Subcutaneous abdominal adipose tissue (tissue), 5 donors: ENCODE measurements around the gene COL5A1.

Experiments
- H3K27ac ChIP-seq: one replicate; pipeline ENCODE4 v1.7.0; 2013; ENCODE audit warnings: low read depth, mild to moderate bottlenecking, inconsistent platforms, low read length, moderate library complexity
- H3K27me3 ChIP-seq, 5 donors: one replicate each; pipeline ENCODE4 v1.7.0; 2013; ENCODE audit warnings: low read length in 5 of 5, inconsistent platforms in 1 of 5; ENCODE audit not compliant: control insufficient read depth in 5 of 5, insufficient read depth in 4 of 5
- H3K36me3 ChIP-seq, 5 donors: one replicate each; pipeline ENCODE4 v1.7.0; 2013; ENCODE audit warnings: low read length in 5 of 5; ENCODE audit not compliant: control insufficient read depth in 5 of 5, insufficient read depth in 5 of 5
- H3K4me1 ChIP-seq, 5 donors: one replicate each; pipeline ENCODE4 v1.7.0; 2013; ENCODE audit warnings: low read length in 5 of 5, mild to moderate bottlenecking in 3 of 5, moderate library complexity in 1 of 5; ENCODE audit not compliant: control insufficient read depth in 5 of 5, insufficient read depth in 5 of 5
- H3K4me3 ChIP-seq, 5 donors: one replicate each; pipeline ENCODE4 v1.7.0; 2013; ENCODE audit warnings: low read length in 5 of 5, low read depth in 1 of 5
- H3K9ac ChIP-seq, 5 donors: one replicate each; pipeline ENCODE4 v1.7.0; 2013; ENCODE audit warnings: low read length in 5 of 5, mild to moderate bottlenecking in 4 of 5, moderate library complexity in 3 of 5
- H3K9me3 ChIP-seq, 5 donors: one replicate each; pipeline ENCODE4 v1.7.0; 2013; ENCODE audit warnings: low read length in 5 of 5; ENCODE audit not compliant: control insufficient read depth in 5 of 5
- donor health status: healthy.
- donor health status: healthy.
- donor health status: healthy.
- donor health status: healthy.
- donor health status: healthy.

The COL5A1 gene

DNA sequence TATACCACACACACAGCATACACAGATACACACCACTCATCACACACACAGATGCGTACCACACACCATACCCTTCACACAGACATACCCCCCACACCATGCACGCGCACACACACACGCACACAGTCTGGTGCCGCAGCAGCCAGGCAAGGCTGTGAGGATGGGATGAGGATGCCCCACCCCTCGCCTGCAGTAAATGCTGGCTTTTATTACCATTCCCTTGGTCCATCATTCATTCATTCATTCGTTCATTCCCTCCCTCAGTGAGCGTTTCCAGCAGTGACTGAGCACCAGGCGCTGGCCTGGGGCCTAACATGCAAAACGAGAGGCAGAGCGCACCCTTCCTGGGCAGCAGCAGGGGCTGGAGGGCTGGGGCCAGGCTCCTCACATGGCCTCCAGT is 187.3 kb downstream of the COL5A1 start:
- H3K9me3 ChIP-seq, result no peaks in the 10 kb centered on the region
- no peaks in the 10 kb centered on the region for H3K4me1 ChIP-seq
- H3K9ac ChIP-seq, result no peak overlapping the region
- H3K4me3 ChIP-seq, result no peak overlapping the region
- H3K27ac ChIP-seq, result no peak overlapping the region
- no peaks in the 10 kb centered on the region for H3K27me3 ChIP-seq
- peaks cover 0 to 88% (median 67%) of the 10 kb centered on the region in 5 donors for H3K36me3 ChIP-seq

DNA sequence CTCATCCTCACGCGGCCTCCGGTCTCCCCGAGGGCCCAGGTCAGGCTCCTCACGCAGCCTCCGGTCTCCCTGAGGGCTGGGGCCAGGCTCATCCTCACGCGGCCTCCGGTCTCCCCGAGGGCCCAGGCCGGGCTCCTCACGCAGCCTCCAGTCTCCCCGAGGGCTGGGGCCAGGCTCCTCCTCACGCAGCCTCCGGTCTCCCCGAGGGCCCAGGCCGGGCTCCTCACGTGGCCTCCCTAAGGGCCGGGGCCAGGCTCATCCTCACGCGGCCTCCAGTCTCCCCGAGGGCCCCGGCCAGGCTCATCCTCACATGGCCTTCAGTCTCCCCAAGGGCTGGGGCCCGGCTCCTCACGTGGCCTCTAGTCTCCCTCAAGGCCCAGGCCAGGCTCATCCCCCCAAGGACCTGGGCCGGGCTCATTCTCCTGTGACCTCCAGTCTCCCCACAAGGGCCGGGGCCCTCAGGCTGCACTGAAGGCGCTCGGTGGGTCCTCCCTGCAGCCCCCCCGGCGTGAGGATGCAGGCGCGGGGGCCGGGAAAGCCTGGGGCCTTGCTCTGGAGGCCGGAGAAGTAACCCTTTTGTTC is 187.8 kb downstream of the COL5A1 start:
- Histone ChIP-seq H3K4me3 (no peak overlapping the region), H3K4me1 (no peaks in the 10 kb centered on the region), H3K9me3 (no peaks in the 10 kb centered on the region), H3K36me3 (peaks cover 0 to 82% (median 66%) of the 10 kb centered on the region in 5 donors), H3K27ac (no peak overlapping the region), H3K9ac (no peak overlapping the region), H3K27me3 (no peaks in the 10 kb centered on the region)

DNA sequence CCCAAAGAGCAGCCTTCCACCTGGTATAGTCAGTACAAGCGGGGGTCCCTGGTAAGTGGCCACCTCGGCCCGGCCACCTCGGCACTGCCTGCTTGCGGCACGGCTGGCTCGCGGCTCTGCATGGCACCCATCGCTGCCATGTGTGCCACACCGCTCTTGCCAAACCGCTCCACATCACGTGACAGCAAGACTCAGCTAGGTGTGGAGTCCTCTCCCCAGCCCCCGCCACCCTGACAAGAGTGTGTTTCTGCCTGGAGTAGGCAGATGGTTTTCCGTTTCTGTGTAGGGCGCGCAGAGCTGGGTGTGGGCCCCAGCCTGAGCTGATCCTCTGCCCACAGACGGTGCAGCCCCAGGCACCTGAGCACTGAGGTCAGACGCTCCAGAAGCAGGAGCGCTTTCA is 188.5 kb downstream of the COL5A1 start:
- H3K36me3 ChIP-seq, result peaks cover 0 to 78% (median 61%) of the 10 kb centered on the region in 5 donors
- no peaks in the 10 kb centered on the region for H3K9me3 ChIP-seq
- peaks cover 0 to 6% (median 2%) of the 10 kb centered on the region in 5 donors for H3K4me1 ChIP-seq
- no peak overlapping the region for H3K9ac ChIP-seq
- H3K27me3 ChIP-seq, result no peaks in the 10 kb centered on the region
- H3K4me3 ChIP-seq, result no peak overlapping the region
- no peak overlapping the region for H3K27ac ChIP-seq

DNA sequence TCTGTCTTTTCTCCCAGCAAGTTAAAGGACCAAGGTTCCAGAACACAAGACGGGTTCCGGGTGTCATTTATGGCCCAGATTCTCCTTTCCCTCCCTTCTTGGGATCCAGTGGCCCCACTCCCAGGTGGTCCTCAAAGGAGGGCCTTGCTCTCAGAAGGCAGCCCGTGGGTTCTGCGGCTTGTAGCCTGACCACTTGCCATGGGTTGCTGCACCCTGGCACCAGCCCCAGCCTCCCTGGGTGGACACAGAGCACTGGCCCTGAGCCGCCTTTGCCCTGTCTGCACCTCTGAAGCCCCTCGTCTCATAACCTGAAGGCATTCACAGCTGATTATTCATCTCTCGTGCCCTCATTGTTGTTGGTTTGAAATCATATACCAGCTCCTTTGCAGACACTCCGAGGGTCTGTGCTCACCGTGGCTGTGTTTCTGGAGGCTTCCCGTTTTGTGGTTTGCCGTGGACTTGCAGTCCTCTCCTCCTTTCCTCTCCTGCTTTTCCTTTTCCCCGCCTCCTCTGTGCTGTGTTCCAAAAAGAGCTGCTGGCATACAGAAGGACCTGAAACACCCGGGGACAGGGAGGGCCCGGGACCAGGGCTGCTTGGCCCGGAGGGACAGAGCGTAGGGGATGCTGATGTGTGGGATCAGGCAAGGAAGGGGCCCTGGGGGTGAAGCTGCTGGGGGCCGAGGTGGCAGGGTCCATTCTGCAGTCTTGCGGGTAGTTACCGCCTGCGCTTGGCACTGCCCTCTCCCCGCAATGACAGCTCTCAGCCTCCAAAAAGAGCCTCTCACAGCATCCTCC is 189.5 kb downstream of the COL5A1 start:
- Histone ChIP-seq H3K9ac (no peak overlapping the region), H3K27ac (no peak overlapping the region), H3K9me3 (no peaks in the 10 kb centered on the region), H3K4me3 (no peak overlapping the region), H3K27me3 (no peaks in the 10 kb centered on the region), H3K4me1 (peaks cover 0 to 11% (median 5%) of the 10 kb centered on the region in 5 donors), H3K36me3 (peaks cover 0 to 81% (median 57%) of the 10 kb centered on the region in 5 donors)

DNA sequence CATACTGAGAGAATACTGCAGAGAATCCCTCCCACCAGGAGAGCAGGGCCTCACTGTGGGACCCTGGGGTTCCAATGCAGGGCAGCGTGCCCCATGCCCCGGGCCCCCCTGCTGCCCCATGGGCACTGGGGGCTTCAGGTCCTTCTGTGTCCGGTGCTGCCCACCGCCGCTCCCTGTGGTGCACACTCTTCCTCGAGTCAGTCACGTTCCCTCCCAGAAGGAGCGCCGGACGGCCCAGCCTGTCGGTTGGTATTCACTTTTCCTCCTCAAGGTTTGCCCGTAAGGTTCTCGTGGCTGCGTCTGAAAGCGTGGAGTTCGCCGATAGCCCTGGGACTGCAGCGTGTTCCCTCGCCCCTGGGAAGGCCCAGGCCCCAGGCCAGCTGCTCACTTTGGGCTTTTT is 190.9 kb downstream of the COL5A1 start:
- Histone ChIP-seq H3K4me1 (peaks cover 0 to 11% (median 5%) of the 10 kb centered on the region in 5 donors), H3K27me3 (no peaks in the 10 kb centered on the region), H3K4me3 (no peak overlapping the region), H3K9me3 (no peaks in the 10 kb centered on the region), H3K36me3 (peaks cover 0 to 83% (median 66%) of the 10 kb centered on the region in 5 donors), H3K27ac (no peak overlapping the region), H3K9ac (no peak overlapping the region)

DNA sequence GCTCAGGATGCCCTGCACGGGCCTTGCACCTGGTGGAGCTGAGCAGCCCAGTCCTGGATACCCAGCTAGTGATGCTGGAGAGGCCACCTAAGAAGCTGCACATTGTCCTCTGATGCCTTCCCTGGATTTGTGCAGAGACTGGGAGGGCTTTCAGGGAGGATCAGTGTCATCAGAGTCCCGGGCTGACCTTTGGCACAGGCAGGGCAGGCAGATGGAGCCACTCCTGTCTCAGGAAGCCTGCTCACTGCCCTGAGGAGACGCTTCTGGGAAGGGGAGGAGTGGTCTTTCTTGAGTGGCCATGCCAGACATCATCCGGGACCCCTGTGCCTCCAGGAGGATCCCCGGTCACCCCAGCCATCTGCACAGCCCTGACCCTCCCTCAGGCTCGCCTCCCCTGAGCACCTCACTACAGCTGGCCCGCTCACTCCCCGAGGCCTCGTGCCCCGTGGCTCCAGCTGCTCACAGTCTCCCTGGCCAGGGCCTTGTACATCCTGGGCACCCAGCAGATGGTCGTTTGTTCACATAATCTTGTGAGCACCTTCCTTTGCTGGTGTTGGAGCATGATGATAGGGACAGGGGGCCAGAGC is 191.8 kb downstream of the COL5A1 start:
- Histone ChIP-seq H3K36me3 (peaks cover 0 to 83% (median 66%) of the 10 kb centered on the region in 5 donors), H3K4me1 (peaks cover 0 to 11% (median 5%) of the 10 kb centered on the region in 5 donors), H3K4me3 (no peak overlapping the region), H3K27me3 (no peaks in the 10 kb centered on the region), H3K9me3 (no peaks in the 10 kb centered on the region), H3K27ac (no peak overlapping the region), H3K9ac (no peak overlapping the region)

DNA sequence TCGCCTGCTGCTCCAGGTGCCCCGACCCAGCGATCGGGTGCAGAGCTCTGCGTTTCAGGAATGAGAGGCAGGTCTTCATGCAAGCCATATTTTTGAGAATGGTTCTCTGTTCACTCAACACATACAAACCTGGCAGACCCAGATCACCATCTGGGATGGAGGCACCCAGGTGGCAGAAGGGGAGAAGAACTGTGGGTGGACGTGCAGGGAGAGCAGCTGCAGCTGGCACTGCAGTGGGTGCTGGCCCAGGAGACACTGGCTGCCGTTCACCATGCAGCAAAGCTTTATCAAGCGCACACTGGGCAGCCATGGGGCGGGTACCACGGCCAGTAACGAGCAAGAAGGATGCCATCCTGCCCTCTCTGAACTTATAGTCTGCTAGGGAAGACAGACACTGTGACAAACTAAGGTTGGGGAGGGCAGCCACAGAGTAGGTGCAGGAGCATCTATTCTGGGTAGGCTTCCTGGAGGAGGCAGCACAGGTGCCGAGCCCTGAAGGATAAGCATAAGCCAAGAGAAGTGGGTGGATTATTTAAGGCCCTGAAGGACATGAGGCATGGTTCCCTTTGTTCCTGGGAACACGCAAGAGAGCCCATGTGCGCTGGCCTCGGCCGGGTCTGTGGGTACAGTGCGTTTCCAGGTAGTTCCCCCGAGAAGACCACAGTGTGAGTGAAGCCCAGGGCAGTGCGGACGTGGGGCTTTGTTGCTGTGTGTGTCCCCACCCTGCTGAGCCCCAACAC is 192.8 kb downstream of the COL5A1 start:
- Histone ChIP-seq H3K27me3 (no peaks in the 10 kb centered on the region), H3K4me3 (no peak overlapping the region), H3K4me1 (peaks cover 0 to 11% (median 5%) of the 10 kb centered on the region in 5 donors), H3K9me3 (no peaks in the 10 kb centered on the region), H3K36me3 (peaks cover 0 to 84% (median 64%) of the 10 kb centered on the region in 5 donors), H3K27ac (no peak overlapping the region), H3K9ac (no peak overlapping the region)

DNA sequence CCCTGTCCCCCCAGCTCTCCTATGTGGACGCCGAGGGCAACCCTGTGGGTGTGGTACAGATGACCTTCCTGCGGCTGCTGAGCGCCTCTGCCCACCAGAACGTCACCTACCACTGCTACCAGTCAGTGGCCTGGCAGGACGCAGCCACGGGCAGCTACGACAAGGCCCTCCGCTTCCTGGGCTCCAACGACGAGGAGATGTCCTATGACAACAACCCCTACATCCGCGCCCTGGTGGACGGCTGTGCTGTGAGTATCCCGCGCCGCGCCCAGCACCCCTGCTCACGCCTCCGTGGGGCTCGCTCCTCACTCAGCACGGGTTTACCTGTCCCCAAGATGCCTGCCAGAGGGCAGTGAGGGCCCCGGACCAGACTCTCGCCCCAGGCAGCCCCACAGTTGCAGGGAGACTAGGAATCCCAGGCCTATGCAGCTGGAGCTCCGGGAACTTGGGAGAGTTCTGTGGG is 193.4 kb downstream of the COL5A1 start:
- H3K4me1 ChIP-seq, result peaks cover 0 to 11% (median 5%) of the 10 kb centered on the region in 5 donors
- no peak overlapping the region for H3K27ac ChIP-seq
- no peaks in the 10 kb centered on the region for H3K27me3 ChIP-seq
- H3K4me3 ChIP-seq, result no peak overlapping the region
- H3K9me3 ChIP-seq, result no peaks in the 10 kb centered on the region
- H3K9ac ChIP-seq, result no peak overlapping the region
- H3K36me3 ChIP-seq, result peaks cover 0 to 84% (median 58%) of the 10 kb centered on the region in 5 donors

DNA sequence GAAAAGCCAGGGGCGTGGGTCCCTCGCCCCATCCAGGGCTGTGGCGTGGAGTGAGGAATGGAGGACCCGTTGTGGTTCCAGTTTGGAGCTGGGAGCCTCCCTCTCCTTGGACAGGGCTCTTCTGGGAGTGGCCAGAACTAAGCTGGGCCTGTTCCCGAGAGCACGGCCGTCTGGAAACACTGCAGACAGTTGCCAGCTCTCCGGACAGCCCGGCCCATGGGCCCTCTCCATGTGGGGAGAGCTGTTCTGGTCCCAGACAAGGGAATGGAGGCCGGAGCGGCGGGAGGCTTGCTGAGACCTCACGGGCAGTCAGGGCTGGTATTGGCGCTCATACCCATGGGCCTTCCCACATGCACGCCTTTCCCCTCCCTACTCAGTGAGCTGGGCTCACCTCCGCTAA is 193.8 kb downstream of the COL5A1 start:
- Histone ChIP-seq H3K27me3 (no peaks in the 10 kb centered on the region), H3K4me1 (peaks cover 0 to 11% (median 5%) of the 10 kb centered on the region in 5 donors), H3K9ac (no peak overlapping the region), H3K4me3 (no peak overlapping the region), H3K9me3 (no peaks in the 10 kb centered on the region), H3K27ac (no peak overlapping the region), H3K36me3 (peaks cover 0 to 84% (median 56%) of the 10 kb centered on the region in 5 donors)
